Astrocyte of the spinal cord (primary cell): ENCODE results near the gene SASH1.
A peak's percentile ranks its signal among the peaks of the same experiment; 100 is the strongest.

Source experiments
- DNase-seq: peaks from one replicate; pipeline ENCODE4 v3.0.0; 2011; ENCODE audit warnings: low read depth, low spot score
- H3K4me3 ChIP-seq: 2 replicates; pipeline ENCODE4 v1.5.1; 2011; ENCODE audit warnings: low read depth, mild to moderate bottlenecking, low read length, moderate library complexity
- in situ Hi-C: cut with HindIII; loops from 2 replicates; pipeline ENCODE4 v1.10.0; 2017; ENCODE audit warnings: low sequenced_read_pairs
- TF ChIP-seq, protein P1 (sequence below): IDR thresholded peaks from 2 replicates; pipeline ENCODE4 v1.5.1; 2012; ENCODE audit warnings: low read depth, mild to moderate bottlenecking, low read length, inconsistent platforms

SASH1 gene

DNA sequence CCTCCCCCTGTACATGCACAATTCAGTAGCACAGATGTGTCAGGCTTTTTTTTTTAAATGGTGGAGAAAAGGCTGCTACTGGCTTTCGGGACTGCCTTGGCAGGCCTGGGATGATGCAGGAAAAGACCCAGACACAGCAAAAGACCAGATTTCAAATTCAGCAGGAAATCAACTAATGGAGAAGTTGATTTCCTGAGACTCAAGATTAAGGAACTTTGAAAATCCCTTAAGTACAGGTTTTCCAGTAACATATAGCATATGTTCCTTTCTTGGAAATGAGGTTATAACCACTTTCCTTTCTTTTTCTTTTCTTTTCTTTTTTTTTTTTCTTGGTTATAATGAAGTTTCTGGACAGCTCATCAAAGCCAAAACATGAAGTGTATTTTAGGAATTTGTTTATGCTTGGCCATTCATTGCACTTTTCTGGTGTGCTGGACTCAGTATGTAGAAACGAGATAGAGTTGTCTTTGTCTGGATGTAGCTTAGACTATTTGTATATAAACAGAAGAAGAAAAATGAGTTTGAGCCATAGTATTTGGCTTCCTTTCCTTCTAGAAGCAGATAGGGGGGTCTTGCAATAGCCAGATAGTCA is 119.4 kb downstream of the SASH1 start:
- H3K4me3 ChIP-seq: no peak overlapping the region
- TF ChIP-seq, protein P1, sequence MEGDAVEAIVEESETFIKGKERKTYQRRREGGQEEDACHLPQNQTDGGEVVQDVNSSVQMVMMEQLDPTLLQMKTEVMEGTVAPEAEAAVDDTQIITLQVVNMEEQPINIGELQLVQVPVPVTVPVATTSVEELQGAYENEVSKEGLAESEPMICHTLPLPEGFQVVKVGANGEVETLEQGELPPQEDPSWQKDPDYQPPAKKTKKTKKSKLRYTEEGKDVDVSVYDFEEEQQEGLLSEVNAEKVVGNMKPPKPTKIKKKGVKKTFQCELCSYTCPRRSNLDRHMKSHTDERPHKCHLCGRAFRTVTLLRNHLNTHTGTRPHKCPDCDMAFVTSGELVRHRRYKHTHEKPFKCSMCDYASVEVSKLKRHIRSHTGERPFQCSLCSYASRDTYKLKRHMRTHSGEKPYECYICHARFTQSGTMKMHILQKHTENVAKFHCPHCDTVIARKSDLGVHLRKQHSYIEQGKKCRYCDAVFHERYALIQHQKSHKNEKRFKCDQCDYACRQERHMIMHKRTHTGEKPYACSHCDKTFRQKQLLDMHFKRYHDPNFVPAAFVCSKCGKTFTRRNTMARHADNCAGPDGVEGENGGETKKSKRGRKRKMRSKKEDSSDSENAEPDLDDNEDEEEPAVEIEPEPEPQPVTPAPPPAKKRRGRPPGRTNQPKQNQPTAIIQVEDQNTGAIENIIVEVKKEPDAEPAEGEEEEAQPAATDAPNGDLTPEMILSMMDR: no peak
- peak; percentile 44 for DNase-seq
- in situ Hi-C loops: no loop called here

DNA sequence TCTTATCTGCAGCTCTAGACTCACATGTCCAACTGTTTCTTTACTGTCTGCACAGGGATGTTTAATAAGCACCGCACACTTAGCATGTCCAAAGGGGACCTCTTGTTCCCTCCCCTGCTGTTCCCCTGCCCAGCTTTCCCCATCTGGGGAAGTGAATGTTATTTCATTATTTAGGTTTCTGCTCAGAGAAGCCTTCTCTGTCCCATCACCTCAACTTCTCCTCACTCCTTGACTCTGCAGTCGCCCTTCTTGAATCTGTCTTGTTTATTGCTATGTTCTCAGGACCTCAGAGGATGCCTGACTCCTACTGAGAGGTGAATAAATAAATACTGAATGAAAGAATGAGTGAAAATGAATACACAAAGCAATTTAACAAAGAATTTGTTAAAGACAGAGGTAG is 121.0 kb downstream of the SASH1 start:
- DNase-seq: peak; percentile 71
- TF ChIP-seq, protein P1: no peak
- in situ Hi-C loops: no loop called here
- H3K4me3 ChIP-seq: no peak overlapping the region

DNA sequence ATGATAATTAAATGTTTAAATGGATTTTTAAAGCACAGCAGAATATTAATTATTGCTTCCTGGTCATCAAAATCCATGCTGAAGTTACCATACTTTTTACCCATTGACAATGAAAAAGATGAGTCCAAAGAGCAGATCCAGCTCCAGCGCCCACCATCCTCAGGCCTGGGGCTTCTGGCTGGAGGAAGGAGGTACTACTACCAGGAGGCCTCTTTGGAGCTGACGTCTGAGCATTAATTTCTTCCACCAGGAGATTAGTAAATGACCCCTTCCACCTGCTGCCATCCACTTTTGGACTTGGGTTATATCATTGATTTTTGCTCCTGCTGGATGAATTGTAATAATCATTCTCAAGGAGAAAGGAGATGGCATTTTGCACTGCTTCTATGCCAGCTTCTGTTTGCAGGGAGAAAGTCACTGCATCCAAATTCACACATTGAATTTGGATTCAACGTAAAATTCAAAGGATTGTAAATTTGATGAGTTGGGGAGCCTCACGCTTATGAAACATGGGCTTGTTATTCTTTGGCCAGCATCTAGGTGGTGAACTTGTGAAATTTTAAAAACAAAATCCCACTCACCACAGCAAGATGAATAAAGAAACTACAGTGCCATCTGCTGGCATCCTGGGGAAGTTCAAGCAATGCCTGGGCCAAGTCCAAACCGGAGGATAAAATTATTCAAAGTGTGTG is 121.8 kb downstream of the SASH1 start:
- no peak overlapping the region for H3K4me3 ChIP-seq
- in situ Hi-C loops: no loop called here
- peak; percentile 80 for DNase-seq
- TF ChIP-seq, protein P1: peak; percentile 87

DNA sequence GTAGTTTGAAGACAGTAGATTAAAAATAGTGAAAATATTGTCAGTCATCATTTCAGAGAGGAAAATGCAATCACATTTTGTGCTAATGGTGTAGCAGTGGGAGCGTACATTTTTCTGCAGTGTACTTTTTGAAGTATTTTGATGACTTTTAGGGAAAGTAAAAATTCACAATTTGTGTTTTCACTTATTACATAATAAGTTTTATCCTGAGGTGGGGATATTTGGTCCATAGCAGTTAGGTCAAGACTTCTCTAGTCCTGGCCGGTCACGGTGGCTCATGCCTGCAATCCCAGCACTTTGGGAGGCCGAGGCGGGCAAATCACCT is 122.3 kb downstream of the SASH1 start:
- TF ChIP-seq, protein P1: no peak
- in situ Hi-C loops: no loop called here
- no peak for DNase-seq

DNA sequence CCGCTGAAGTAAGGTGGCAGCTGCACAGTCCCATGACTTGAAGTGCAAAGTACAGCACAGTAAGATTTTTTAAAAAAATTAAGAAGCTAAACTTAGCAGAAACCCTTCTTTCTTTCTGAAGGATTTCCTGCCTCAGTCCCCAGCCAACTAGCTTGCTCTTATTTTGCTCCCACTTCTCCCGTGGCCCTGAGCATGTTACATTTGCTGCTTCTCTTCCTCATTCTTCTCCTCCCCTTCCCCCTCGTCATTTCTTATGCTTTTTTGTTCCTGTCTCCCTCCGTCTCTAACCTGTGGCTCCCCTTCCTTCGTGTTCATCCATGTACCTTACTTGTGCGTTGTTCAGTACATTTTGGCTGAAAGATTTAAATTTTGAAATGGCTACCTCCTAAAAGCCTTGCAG is 123.0 kb downstream of the SASH1 start:
- in situ Hi-C loops: no loop called here
- TF ChIP-seq, protein P1: no peak
- H3K4me3 ChIP-seq: no peak overlapping the region
- DNase-seq: no peak

More for the DNA sequence above, 122.3 kb downstream of the SASH1 start:
- no peak overlapping the region for H3K4me3 ChIP-seq

DNA sequence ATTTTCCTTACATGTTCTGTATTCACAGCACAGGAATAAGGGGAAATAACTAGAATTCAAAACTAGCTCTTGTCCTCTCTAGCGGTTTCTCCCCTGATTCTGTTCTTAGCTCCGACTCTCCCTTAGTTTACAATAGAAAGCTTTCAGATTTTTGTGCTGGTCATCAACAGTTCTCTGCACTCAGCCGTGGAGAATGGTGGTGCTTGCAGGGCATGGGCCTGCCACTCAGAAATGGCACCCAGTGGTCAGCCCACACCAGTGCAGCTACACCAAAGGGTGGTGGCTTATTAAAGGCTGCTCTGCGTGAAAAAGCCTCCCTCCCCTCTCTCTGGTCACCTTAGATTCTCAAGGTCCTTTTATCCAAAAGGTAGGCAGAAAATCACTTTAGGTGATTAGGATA is 123.5 kb downstream of the SASH1 start:
- TF ChIP-seq, protein P1: no peak
- in situ Hi-C loops: no loop called here
- DNase-seq: no peak
- H3K4me3 ChIP-seq: no peak overlapping the region
